CD8-positive, alpha-beta memory T cell (primary cell): ENCODE measurements around the gene DYNC2H1. TPM values are rescaled to one million over a fixed set of nuclear protein-coding genes. Genes with fewer than 3 reads are reported as not detected.

ENCODE experiments used
- CTCF ChIA-PET: fragments of 350-600 bp; sonication (Branson Sonifier 250); formaldehyde crosslinking; loops from one replicate; lab custom pipeline; 2021; ENCODE audit warnings: antibody characterized with exemption; lab: Charles Lee
- POLR2A ChIA-PET: fragments of 350-600 bp; sonication (Branson Sonifier 250); formaldehyde crosslinking; loops from one replicate; lab custom pipeline; 2021; ENCODE audit warnings: antibody characterized with exemption; lab: Charles Lee
- DNase-seq, 5 donors: peaks; one replicate each; pipeline versions ENCODE4 v3.0.0 to v3.0.0-alpha.2; 2020 to 2022; ENCODE audit warnings: mixed read lengths in 1 of 5
- H3K27ac ChIP-seq: one replicate; pipeline ENCODE4 v1.7.0; 2013; ENCODE audit warnings: low read depth, mild to moderate bottlenecking, low read length, moderate library complexity
- H3K27me3 ChIP-seq: 2 replicates; pipeline ENCODE4 v1.7.0; 2013; ENCODE audit warnings: low read length, mild to moderate bottlenecking; ENCODE audit not compliant: insufficient read depth, poor library complexity, severe bottlenecking
- H3K36me3 ChIP-seq: 2 replicates; pipeline ENCODE4 v1.7.0; 2013; ENCODE audit warnings: mild to moderate bottlenecking, low read length, moderate library complexity; ENCODE audit not compliant: insufficient read depth
- H3K4me1 ChIP-seq: 2 replicates; pipeline ENCODE4 v1.7.0; 2013; ENCODE audit warnings: mild to moderate bottlenecking, low read length, moderate library complexity; ENCODE audit not compliant: insufficient read depth
- H3K4me3 ChIP-seq: 2 replicates; pipeline ENCODE4 v1.7.0; 2013; ENCODE audit warnings: mild to moderate bottlenecking, low read length
- H3K9me3 ChIP-seq: 2 replicates; pipeline ENCODE4 v1.7.0; 2013; ENCODE audit warnings: mild to moderate bottlenecking, low read length
- H3K27ac Mint-ChIP-seq, 8 donors: one replicate each; pipeline ENCODE4 v1.8.0; 2020 to 2021; ENCODE audit warnings: mixed read lengths in 8 of 8, mild to moderate bottlenecking in 6 of 8, inconsistent platforms in 3 of 8, moderate library complexity in 3 of 8
- H3K27me3 Mint-ChIP-seq, 2 donors: one replicate each; pipeline ENCODE4 v1.8.0; 2020 to 2021; ENCODE audit warnings: mixed read lengths in 2 of 2, mild to moderate bottlenecking in 1 of 2, moderate library complexity in 1 of 2
- H3K36me3 Mint-ChIP-seq, 3 donors: one replicate each; pipeline ENCODE4 v1.8.0; 2020 to 2021; ENCODE audit warnings: mixed read lengths in 3 of 3, inconsistent platforms in 1 of 3, mild to moderate bottlenecking in 1 of 3
- H3K4me1 Mint-ChIP-seq, 3 donors: one replicate each; pipeline ENCODE4 v1.8.0; 2020 to 2021; ENCODE audit warnings: mixed read lengths in 3 of 3, inconsistent platforms in 1 of 3, mild to moderate bottlenecking in 1 of 3
- H3K4me3 Mint-ChIP-seq, 7 donors: one replicate each; pipeline ENCODE4 v1.8.0; 2020 to 2021; ENCODE audit warnings: mixed read lengths in 7 of 7, mild to moderate bottlenecking in 6 of 7, moderate library complexity in 4 of 7, inconsistent platforms in 2 of 7
- H3K9me3 Mint-ChIP-seq, 5 donors: one replicate each; pipeline ENCODE4 v1.8.0; 2020 to 2022; ENCODE audit warnings: mixed read lengths in 5 of 5, mild to moderate bottlenecking in 3 of 5, moderate library complexity in 2 of 5, inconsistent platforms in 1 of 5
- polyA plus RNA-seq: library from polyadenylated mRNA; unstranded; fragments of 300-500 nt; fragmentation: Illumina TruSeq; gene quantifications from one replicate; pipeline ENCODE4 v1.2.3, GENCODE V29; 2021
- total RNA-seq, 2 experiments: library from RNA; stranded (reverse); gene quantifications; one replicate each; pipeline ENCODE4 v1.2.3, GENCODE V29; 2021

DYNC2H1 gene
- total and polyA plus RNA-seq, 3 experiments from 2014 or later = 1.1 to 2.9 (median 2.4) TPM

DNA sequence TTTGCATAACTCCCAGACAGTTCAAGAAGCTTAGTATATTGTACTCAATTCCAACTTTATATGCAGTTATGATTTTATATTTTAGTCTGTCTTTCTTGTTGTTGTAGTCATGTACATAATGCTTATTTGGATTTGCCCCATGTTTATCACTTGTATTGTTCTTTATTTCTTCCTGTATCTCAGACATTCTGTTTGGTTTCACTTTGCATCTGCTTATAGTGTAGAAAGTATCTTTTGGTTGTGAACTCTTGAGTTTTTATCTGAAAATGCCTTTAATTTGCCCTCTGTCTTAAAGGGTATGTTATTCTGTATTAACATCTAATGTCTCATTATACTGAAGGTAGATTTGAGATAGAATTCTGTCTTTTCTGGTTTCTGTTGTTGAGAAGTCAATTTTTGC lies 275.4 kb downstream of the DYNC2H1 start:
- Mint-ChIP-seq H3K36me3 (peaks cover 0 to 24% (median 0%) of the 10 kb centered on the region in 3 donors), H3K4me1 (peaks cover 0 to 10% (median 10%) of the 10 kb centered on the region in 3 donors), H3K27me3 (no peaks in the 10 kb centered on the region), H3K9me3 (peaks cover 0 to 14% (median under 1%) of the 10 kb centered on the region in 5 donors), H3K27ac (no peak overlapping the region), H3K4me3 (no peak overlapping the region)
- Histone ChIP-seq H3K9me3 (no peaks in the 10 kb centered on the region), H3K4me1 (no peaks in the 10 kb centered on the region), H3K36me3 (no peaks in the 10 kb centered on the region), H3K27me3 (no peaks in the 10 kb centered on the region), H3K27ac (no peak overlapping the region), H3K4me3 (no peak overlapping the region)
- POLR2A ChIA-PET = no interaction called here
- no peak for DNase-seq
- CTCF ChIA-PET = no interaction called here

DNA sequence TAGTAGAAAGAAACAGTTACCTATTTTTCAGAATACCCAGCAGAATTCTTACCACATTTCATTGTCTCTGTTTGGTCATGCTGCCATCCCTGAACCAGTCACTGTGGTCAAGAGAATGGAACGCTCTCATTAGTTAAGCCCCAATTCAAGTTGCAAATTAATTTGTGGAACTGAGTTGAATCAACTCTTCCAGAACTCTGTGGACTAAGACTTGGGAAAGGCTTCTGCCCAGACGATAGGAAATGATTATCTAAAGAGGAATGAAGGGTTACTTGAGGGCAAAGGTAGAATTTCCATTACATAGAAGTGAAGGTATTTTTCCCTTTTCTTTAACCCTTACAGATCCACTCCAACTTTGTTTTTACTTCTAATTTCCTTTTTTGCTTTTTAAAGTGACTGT lies 286.4 kb downstream of the DYNC2H1 start:
- H3K4me1 Mint-ChIP-seq = no peaks in the 10 kb centered on the region
- CTCF ChIA-PET = no interaction called here
- no peaks in the 10 kb centered on the region for H3K27me3 ChIP-seq
- no peak for DNase-seq
- no peak overlapping the region for H3K4me3 ChIP-seq
- H3K9me3 ChIP-seq = no peaks in the 10 kb centered on the region
- H3K27ac Mint-ChIP-seq = no peak overlapping the region
- no peaks in the 10 kb centered on the region for H3K36me3 ChIP-seq
- peaks cover 7 to 26% (median 11%) of the 10 kb centered on the region in 5 donors for H3K9me3 Mint-ChIP-seq
- POLR2A ChIA-PET = no interaction called here
- no peaks in the 10 kb centered on the region for H3K27me3 Mint-ChIP-seq
- no peak overlapping the region for H3K4me3 Mint-ChIP-seq
- peaks cover 4 to 33% (median 8%) of the 10 kb centered on the region in 3 donors for H3K36me3 Mint-ChIP-seq
- H3K27ac ChIP-seq = no peak overlapping the region
- no peaks in the 10 kb centered on the region for H3K4me1 ChIP-seq

DNA sequence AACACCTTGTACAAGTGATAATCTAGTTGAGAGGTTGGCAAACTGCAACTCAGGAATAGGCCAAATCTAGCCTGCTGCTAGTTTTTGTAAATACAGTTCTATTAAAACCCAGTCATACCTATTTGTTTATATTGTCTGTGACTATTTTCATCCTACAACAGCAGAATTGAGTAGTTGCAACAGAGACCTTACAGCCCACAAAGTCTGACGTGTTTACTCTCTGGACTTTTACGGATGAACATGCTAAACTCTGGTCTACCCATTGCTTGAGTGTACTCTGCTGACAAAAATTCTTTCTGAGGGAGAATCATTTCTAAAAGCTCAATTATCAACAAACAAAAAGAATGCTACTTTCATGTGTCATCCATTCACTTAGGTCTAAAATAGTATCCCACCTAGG lies 287.0 kb downstream of the DYNC2H1 start:
- no peak overlapping the region for H3K27ac Mint-ChIP-seq
- CTCF ChIA-PET = no interaction called here
- Histone ChIP-seq H3K9me3 (no peaks in the 10 kb centered on the region), H3K27ac (no peak overlapping the region), H3K36me3 (no peaks in the 10 kb centered on the region), H3K27me3 (no peaks in the 10 kb centered on the region), H3K4me3 (no peak overlapping the region), H3K4me1 (no peaks in the 10 kb centered on the region)
- DNase-seq = no peak
- H3K4me1 Mint-ChIP-seq = no peaks in the 10 kb centered on the region
- POLR2A ChIA-PET = no interaction called here
- H3K36me3 Mint-ChIP-seq = peaks cover 6 to 40% (median 12%) of the 10 kb centered on the region in 3 donors
- peaks cover 6 to 27% (median 9%) of the 10 kb centered on the region in 5 donors for H3K9me3 Mint-ChIP-seq
- H3K27me3 Mint-ChIP-seq = no peaks in the 10 kb centered on the region
- no peak overlapping the region for H3K4me3 Mint-ChIP-seq

DNA sequence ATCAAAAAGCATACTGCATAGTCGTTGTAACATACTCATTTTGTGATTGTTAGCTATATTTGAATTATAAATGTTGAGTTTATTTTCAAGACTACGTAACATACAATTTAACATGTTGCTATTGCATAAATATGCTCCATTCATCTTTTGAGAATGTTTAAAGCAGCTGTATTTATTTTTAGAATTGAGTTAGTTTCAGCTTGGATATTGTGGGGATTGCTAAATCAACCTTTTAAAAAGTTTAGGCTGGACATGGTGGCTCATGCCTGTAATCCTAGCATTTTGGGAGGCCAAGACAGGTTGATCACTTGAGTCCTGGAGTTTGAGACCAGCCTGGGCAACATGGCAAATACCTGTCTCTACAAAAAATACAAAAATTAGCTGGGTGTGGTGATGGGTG lies 288.1 kb downstream of the DYNC2H1 start:
- Histone ChIP-seq H3K4me1 (no peaks in the 10 kb centered on the region), H3K9me3 (no peaks in the 10 kb centered on the region), H3K27ac (no peak overlapping the region), H3K36me3 (no peaks in the 10 kb centered on the region), H3K27me3 (no peaks in the 10 kb centered on the region), H3K4me3 (no peak overlapping the region)
- Mint-ChIP-seq H3K27me3 (no peaks in the 10 kb centered on the region), H3K27ac (no peak overlapping the region), H3K4me1 (no peaks in the 10 kb centered on the region), H3K9me3 (peaks cover 7 to 26% (median 9%) of the 10 kb centered on the region in 5 donors), H3K4me3 (no peak overlapping the region), H3K36me3 (peaks cover 6 to 40% (median 12%) of the 10 kb centered on the region in 3 donors)
- POLR2A ChIA-PET = no interaction called here
- CTCF ChIA-PET = no interaction called here
- DNase-seq = no peak

DNA sequence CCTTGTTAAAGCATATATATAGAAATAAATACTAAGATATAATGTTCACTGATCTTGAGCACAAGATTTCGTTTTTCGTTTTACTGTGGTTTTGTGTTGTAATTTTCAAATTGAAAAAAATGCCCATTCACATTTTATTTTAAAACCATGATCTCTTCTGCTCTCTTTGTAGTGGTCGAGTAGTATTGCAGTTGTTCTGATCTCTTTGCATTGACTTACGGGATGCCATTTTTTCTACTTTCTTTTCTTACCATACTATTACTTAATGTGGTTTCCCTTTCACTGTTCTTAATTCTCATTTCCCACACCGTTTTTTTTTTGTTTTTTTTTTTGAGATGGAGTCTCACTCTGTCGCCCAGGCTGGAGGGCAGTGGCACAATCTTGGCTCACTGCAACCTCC lies 289.6 kb downstream of the DYNC2H1 start:
- Mint-ChIP-seq H3K4me3 (no peak overlapping the region), H3K27ac (no peak overlapping the region), H3K4me1 (no peaks in the 10 kb centered on the region), H3K9me3 (peaks cover 0 to 15% (median 8%) of the 10 kb centered on the region in 5 donors), H3K36me3 (peaks cover 6 to 26% (median 12%) of the 10 kb centered on the region in 3 donors), H3K27me3 (no peaks in the 10 kb centered on the region)
- no peak for DNase-seq
- Histone ChIP-seq H3K27ac (no peak overlapping the region), H3K27me3 (no peaks in the 10 kb centered on the region), H3K9me3 (no peaks in the 10 kb centered on the region), H3K36me3 (no peaks in the 10 kb centered on the region), H3K4me3 (no peak overlapping the region), H3K4me1 (no peaks in the 10 kb centered on the region)
- ChIA-PET POLR2A (no interaction called here), CTCF (no interaction called here)

DNA sequence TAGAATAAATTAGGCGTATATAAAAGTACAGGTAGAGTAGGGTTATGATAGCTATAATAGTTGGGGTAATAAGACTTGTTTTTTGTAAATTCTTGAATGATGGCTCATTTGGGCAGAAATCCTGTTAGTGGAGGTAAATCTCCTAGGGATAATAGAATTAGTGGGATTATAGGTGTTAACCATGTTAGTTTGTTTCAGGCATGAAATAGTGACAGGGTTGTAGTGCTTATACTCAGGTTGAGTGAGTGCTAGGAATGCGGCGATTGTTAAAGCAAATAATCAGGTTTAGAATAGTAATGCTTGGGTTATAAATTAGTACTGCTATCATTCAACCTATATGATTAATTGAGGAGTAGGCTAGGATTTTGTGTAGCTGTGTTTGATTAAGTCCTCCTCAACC lies 297.1 kb downstream of the DYNC2H1 start:
- H3K4me1 ChIP-seq = no peaks in the 10 kb centered on the region
- no peak overlapping the region for H3K4me3 Mint-ChIP-seq
- no peaks in the 10 kb centered on the region for H3K27me3 ChIP-seq
- H3K4me3 ChIP-seq = no peak overlapping the region
- H3K36me3 ChIP-seq = no peaks in the 10 kb centered on the region
- no peak for DNase-seq
- H3K27ac Mint-ChIP-seq = no peak overlapping the region
- POLR2A ChIA-PET = no interaction called here
- H3K9me3 Mint-ChIP-seq = peaks cover 0 to 4% (median 3%) of the 10 kb centered on the region in 5 donors
- H3K9me3 ChIP-seq = no peaks in the 10 kb centered on the region
- no peaks in the 10 kb centered on the region for H3K4me1 Mint-ChIP-seq
- peaks cover 0 to 5% (median 0%) of the 10 kb centered on the region in 3 donors for H3K36me3 Mint-ChIP-seq
- H3K27ac ChIP-seq = no peak overlapping the region
- CTCF ChIA-PET = no interaction called here
- no peaks in the 10 kb centered on the region for H3K27me3 Mint-ChIP-seq

DNA sequence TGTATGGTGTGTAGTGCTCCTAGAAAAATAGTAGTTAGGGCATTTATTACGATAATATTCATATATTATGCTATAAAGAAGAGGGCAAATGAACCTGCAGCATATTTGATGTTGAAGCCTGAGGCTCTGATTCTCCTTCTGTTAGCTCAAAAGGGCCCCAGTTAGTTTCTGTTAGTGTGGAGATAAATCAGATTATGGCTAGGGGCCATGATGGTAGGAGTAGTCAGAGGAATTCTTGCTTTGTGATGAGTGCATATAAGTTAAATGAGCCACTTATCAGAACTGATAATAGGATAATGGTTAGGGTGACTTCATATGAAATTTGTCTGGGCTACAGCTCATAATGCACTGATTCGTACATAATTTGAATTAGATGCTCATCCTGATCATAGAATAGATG lies 298.4 kb downstream of the DYNC2H1 start:
- no peaks in the 10 kb centered on the region for H3K9me3 ChIP-seq
- peaks cover 0 to 4% (median 0%) of the 10 kb centered on the region in 3 donors for H3K36me3 Mint-ChIP-seq
- no peak overlapping the region for H3K27ac Mint-ChIP-seq
- H3K4me1 Mint-ChIP-seq = no peaks in the 10 kb centered on the region
- H3K27ac ChIP-seq = no peak overlapping the region
- no peak for DNase-seq
- H3K9me3 Mint-ChIP-seq = no peaks in the 10 kb centered on the region
- H3K4me3 Mint-ChIP-seq = no peak overlapping the region
- no peaks in the 10 kb centered on the region for H3K36me3 ChIP-seq
- H3K4me3 ChIP-seq = no peak overlapping the region
- no peaks in the 10 kb centered on the region for H3K27me3 Mint-ChIP-seq
- POLR2A ChIA-PET = no interaction called here
- H3K4me1 ChIP-seq = no peaks in the 10 kb centered on the region
- CTCF ChIA-PET = no interaction called here
- no peaks in the 10 kb centered on the region for H3K27me3 ChIP-seq

DNA sequence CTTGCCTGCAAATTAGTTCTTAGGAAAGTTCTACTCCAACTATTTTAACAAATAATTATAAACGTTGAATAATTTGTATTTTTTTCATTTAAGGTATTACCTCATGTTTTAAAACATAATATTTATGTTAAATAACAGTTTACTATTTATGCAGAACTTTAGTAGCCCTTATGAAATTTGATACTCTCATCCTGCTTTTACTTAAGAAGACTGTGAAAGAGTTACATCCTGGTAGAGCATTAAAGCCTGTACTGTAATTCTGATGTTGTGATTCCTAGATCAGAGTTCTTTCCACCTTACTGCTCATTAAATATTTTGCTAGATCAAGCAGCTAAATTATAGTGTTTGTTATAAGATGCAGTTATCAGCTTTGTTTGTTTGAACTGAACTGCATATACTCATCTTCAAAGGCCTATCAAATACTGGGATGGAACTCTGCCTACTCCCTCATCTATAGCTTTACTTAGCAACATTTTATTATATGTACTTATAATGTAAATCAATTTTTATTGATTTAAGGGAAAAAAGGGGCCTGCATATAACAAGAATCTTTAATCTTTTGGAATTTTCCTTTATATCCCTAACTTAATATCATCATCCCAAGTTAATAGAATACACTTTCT lies 304.2 kb downstream of the DYNC2H1 start:
- Mint-ChIP-seq H3K4me3 (no peak overlapping the region), H3K9me3 (peaks cover 5 to 26% (median 8%) of the 10 kb centered on the region in 5 donors), H3K36me3 (peaks cover 2 to 12% (median 3%) of the 10 kb centered on the region in 3 donors), H3K27ac (no peak overlapping the region), H3K4me1 (no peaks in the 10 kb centered on the region), H3K27me3 (no peaks in the 10 kb centered on the region)
- Histone ChIP-seq H3K36me3 (no peaks in the 10 kb centered on the region), H3K4me1 (no peaks in the 10 kb centered on the region), H3K27ac (no peak overlapping the region), H3K27me3 (no peaks in the 10 kb centered on the region), H3K4me3 (no peak overlapping the region), H3K9me3 (no peaks in the 10 kb centered on the region)
- DNase-seq = no peak
- CTCF ChIA-PET = no interaction called here
- POLR2A ChIA-PET = no interaction called here
